NOMO-1 treated with dmso at 0.1 percent for 144 hours (cell line): ENCODE data around the gene ARID1B.

ENCODE experiments used
- DNase-seq: peaks from one replicate; lab custom pipeline; 2025; ENCODE audit not compliant: unreplicated experiment; lab: John Stamatoyannopoulos, UW

The ARID1B gene

DNA sequence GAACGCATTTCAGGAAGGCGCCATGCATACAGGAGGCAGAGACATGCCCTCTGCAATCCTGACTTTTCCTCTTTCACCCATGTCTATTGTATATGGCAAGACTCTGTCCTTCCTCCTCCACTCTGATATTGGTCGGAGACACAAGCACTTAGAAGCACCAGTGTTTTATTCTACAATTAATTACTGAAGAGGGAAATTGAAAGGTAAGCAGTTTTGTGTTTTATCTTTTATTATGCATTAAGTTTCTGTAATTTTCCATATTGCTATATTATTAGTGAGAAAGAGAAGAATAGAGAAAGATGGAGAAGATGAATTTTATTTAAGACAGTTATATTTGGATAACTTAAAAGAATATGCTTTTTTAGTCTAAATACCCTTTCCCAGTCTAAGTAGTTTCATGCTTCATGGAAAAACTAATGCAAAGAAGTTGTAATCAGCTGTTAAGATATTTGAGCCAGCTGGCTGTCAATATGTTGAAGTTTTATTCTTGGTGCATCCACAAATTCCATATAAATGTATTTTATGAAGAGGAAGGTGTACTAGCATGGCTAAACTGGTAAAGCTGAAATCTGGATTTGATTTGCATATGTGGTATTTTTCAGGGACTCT, 13.6 kb downstream of the ARID1B start:
- no peak for DNase-seq

DNA sequence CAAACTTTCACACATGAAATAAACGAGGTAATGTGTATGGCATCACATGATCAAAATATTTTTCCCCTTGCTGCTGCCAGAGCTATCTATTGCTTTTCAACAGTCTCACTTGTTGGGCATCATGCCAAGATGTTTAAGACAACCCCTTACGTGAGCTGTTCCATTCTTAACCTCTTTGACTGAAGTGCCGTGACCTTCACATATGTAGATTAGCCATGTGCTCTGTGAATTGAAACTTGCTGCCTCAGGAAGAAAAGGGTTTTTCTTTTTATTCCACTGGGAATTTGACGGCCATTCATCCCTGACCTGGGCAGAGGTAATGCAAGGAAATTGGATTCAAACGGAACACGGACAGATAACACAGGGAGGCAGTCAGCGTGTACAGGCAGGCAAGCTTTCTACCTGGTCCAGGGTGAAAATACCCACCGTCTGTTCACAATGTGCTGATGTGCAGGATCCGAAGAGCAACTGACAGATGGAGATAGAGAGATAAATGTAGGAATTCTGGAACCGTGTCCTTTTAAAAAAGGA, 14.2 kb downstream of the ARID1B start:
- DNase-seq = no peak

DNA sequence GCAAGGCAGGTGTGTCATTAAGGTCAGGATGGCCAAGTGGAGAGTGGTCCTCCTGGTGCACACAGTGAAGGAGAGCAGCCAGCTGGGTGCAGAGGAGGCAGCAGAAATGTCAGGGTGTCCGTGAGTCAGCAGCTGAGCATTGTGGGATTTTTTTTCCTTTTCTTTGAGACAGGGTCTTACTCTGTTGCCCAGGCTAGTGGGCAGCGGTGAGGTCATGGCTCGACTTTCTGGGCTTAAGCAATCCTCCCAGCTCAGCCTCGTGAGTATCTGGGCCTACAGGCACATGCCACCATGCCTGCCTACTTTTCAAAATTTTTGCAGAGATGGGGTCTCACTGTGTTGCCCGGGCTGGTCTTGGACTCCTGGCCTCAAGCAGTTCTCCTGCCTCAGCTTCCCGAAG, 16.0 kb downstream of the ARID1B start:
- no peak for DNase-seq

DNA sequence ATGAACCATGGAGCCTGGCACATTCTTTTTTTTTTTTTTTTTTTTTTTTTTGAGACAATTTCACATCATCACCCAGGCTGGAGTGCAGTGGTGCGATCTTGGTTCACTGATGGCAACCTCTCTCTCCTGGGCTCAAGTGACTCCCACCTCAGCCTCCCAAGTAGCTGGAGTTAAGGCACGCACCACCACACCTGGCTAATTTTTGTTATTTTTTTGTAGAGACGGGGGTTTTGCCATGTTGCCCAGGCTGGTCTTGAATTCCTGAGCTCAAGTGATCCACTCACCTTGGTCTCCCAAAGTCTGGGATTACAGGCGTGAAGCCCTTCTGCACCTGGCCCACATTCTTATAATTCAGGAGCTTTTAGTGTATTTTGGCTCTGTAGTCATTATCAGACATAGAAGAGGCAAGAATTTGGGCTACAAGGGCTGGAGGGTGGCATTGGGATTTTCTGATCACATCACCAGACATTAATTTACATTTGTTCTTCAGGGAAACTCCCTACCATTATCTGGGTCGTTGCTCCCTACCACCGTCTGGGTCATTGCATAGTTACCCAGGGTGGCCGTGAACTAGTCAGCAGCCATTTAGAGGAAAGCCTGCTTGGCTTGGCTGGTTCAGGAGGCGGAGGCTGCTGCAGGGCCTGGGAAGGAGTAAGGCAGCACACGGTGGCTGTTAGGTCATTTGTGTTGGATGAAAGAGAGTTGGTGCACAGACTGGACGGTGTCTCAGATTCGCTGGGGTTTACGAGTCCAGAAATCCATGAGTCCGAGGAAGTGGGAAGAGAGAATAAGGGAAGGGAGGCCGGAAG, 17.6 kb downstream of the ARID1B start:
- no peak for DNase-seq

DNA sequence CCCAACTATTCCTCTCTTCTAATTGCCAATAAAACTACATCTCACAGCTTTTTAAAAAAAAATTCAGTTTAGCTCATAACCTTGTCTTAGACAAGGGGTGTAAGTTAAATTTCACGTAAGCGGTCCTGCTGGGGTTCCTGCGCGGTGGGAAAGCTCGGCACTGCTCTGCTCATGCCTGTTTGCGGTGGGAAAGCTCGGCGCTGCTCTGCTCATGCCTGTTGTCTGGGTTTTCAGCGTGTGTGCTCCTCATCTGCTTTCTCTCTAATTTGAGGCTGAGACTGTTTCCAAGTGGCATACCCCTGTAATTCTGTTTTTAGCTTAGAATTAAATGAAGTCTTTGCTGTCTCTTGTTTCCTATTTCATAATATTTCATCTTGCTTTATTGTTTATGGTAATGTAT, 18.6 kb downstream of the ARID1B start:
- no peak for DNase-seq

DNA sequence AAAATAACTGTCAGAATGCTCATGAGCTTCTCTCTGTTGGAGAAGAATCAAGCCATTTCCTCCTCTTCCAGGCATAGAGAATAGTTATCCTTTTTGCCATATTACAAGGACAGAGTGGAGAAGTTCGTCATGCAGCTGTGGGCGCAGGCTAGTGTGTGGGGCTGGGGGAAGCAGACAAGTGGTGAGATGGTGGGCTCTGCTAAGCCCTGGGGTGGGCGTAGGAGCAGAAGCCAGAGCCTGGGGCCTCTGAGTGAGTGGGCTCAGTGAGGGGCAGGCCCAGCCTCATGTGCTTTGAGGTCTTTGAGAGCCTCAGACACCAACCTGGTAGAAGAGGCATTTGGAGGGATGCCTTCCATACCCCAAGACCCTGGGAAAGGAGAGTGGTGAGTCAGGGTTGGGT, 19.4 kb downstream of the ARID1B start:
- DNase-seq = no peak

DNA sequence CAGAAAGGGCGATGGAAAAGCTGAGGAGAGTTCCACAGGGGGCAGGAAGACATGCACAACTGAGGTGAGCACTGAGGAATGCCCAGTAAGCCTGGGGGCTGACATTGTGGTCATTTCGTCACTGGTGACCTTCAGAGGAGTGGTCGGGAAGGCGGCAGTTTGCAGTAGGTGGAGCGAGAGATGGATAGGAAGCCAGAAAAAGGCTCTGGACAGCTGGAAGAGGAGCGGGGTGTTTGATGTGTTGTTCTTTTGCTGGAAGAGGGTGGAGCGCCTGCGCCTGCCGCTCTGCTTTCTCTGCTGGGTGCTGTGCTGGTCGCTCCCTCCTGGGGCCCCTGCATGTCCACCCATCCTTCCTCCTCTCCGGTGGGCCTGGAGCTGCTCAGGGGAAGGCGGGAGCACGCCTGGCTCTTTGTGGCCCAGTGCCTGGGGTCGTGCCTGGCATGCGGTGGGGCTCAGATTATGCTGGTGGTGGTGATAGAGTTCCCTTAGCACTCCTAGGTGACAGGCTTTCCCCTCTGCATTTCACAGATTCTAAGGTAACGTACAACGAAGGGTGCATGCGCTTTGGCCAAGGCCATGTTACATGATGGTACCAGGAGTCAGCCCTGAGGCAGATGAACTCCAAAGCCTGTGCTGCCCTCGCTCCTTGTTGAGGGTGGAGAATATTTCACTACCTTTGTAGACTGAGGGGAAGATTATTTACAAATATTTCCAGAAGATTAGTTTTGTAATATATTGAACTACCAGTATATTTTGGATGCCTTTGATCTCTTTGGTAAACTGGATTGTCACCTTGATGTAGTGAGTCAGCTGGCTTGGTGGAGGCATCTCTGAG, 20.9 kb downstream of the ARID1B start:
- no peak for DNase-seq

DNA sequence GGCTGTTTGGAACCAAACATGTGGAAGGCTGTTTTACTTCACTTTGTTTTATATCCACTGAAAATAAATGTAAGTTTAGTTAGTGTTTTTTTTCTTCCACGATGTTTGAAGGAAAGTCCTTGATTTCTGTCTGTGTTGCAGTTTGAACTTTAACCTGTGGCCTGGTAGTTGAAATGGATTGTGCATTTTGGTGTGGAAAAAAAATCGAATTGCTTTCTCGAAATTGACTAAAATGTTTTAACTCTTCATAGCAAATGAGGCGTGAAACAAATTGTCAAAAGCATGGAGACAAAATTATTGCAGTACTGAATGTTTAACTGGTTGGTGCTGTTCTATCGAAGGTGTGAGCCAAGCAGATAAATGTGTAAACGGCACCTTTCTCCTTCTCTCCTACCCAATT, 24.5 kb downstream of the ARID1B start:
- DNase-seq = no peak

DNA sequence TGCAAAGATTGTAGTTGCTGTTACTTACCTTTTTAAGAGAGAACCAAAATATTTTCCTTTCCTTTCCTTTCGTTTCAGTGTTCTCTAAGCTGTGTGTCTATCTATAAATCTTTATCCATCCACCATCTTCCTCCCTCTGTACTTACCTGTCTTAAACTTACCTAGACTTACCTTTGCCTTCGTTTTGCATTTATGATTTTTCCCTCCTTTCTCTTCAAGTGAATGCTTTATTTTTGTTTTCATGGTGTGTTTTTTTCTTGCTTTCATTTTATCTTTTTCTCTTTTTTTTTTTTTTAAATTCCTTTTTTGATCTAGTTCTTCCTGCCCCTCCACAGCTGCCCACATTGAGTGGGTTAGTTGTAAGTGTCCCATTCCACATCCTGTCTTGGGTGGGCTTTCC, 26.2 kb downstream of the ARID1B start:
- no peak for DNase-seq

DNA sequence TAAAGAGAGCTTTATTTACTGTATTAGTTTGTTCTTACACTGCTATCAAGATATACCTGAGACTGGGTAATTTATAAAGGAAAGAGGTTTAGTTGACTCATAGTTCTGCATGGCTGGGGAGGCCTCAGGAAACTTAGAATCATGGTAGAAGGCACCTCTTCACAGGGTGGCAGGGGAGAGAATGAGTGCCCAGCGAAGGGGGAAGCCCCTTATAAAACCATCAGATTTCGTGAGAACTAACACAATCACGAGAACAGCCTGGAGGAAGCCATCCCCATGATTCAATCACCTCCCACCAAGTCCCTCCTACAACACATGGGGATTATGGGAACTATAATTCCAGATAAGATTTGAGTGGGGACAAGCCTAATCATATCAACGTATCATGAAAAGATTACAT, 27.2 kb downstream of the ARID1B start:
- DNase-seq = no peak

DNA sequence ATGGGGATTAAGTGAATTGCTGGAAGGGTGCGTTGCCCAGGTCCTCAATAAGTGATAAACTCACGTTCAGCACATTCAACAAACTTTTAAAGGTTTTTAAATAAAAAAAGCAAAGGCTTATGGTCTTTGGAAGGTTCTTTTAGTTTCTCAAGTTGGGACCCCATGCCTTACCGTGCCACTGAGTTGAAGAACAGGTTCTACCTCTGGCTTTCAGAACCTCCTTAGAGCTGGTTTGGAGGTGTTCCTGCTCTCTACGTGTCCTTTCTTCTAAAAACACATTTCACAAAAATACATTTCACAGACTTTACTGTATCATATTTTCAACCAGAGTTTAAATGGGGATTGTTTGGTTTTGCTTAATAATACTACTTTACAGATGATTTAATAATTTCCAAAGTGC, 29.0 kb downstream of the ARID1B start:
- DNase-seq = no peak

DNA sequence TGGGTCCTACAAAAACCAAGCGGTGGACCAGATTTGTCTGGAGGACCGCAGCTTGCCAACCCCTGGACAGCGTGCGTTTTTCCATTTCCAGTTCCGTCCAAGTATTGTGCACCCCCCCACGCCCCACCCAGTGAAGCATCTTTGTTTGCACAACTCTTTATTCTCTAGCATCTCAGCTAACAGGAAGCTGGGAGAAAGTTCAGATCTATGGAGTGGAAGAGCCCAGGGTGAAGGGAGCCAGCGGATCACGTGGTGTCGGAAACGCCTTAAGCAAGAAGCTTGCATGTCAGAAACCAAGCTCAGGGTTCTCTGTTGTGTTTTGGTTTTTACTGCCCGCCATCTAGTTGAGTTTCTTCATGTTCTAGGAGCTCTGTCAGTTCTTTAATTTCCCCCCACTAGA, 29.9 kb downstream of the ARID1B start:
- peak; percentile 7 for DNase-seq

DNA sequence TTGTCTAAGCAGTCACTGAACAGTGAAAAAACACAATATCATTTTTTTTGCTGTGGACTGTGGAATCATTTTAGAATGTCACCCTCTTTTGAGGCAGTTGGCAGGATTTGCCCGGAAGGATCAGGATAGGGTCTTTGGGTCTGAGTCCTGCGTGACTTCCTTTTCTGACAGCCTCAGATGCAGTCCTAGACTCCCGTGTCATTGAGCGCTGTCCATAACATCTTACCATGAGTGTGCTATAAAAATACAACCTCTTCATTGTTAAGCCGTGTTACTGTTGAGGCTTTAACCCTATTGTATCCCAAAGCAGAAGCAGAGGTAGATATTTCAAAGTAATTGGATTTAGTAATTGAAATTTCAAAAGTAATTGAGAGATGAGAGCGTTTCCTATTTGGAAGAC, 30.6 kb downstream of the ARID1B start:
- DNase-seq = no peak

DNA sequence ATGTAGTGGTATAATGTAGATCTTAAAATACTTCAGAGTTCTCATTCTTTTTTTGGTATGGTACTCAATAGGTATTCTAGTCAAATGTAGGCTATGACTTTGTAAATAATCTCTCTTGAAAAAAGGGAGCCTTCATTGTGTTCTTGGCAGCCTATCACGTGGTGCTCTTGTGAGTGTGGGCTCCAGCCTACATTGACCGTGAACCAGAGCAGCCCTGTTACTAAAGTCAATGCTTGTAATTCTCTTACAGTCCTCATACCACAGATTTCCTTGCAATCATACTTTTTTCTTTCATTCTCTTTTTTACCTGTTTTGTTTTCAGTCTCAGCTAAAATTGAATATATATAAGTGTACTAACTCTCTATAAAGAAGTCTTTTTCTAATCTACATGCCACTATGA, 31.1 kb downstream of the ARID1B start:
- DNase-seq = no peak

DNA sequence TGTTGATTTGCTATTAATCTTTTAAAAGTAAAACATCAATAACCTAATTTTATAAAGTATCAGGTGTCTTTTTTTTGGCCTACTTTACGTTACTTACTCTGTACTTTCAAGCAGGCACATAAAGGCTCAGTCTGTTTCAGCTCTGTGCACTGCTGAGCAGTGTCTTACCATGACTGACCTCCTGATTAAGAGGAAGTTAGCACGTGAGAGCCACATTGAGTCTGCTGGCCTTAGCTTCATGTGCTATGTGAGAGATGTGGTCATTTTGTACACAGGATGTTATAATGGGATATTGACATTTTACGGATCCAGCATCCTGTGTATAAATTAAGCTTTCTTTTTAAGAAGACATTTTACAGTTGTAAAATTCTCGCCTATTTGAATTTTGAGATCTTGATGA, 31.9 kb downstream of the ARID1B start:
- peak; percentile 0 for DNase-seq

DNA sequence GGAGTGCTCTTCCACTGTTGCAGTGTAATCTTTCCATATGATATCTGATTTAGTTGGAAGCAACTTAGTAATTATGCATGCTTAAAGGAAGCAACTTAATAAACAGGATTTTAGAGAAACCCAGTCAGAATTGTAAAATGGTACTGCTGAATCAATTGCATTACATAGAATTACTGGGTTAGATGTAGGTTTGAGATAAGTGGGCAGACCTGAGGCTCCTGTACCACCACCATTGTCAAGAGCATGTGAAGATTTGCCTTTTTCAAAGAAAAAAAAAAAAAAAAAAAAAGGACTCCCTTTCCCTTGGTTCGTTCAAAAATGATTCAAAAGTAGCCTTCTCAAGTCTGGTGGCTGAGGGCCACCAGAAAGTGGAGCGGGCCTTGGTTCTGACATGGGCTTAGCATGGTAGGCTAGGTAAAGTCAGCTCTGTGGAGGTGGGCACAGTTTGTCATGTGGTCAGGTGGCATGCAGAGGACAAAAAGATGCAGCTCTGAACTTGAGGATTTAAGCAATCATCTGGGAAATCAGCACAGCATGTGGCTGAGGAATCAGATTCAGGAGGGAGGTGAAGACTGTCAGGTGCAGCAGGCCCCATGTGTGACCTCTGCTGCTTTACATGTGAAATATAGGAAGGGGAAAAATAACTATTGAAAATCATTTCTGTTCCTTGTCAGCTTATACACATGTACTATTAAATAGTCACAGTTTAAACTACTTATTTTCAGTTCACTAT, 32.4 kb downstream of the ARID1B start:
- DNase-seq = no peak

DNA sequence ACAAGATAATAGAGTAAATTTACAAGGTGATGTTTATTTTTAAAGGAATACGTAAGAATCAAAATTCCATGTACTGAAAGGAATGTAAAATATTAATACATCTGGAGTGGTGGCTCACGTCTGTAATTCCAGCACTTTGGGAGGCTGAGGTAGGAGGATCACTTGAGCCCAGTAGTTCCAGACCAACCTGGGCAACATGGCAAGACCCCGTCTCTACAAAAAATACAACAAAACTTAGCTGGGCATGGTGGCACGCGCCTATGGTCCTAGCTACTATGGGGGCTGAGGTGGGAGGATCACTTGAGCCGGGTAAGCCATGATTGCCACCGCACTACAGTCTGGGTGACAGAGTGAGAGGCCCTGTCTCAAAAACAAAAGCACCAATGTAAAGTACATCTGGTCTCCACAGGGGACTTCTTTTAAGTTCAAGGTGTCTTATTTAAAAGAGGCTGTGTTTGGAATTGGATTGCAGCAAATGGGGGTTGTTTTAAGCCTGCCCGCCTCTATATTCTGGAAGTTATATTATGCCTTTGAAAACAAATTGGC, 36.9 kb downstream of the ARID1B start:
- DNase-seq = no peak

DNA sequence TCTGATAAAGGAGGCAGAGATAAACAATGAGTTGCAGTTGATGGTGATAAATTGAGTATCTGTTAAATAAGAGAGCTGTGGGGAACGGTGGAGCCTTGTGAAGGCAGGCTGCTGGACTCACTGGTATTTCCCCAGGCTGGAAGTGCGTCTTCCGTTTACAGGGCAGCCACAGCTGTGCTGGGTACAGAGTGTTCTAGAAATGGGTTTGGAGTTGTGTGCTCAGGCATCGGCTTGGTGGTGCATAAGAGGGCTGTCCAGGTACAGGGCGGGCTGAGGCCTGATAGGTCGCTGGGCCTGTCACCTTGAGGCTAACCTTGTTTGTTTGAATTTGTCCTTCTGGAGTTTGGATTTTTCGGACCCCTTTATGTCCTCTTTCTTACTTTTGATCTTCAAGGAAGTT, 39.3 kb downstream of the ARID1B start:
- no peak for DNase-seq

DNA sequence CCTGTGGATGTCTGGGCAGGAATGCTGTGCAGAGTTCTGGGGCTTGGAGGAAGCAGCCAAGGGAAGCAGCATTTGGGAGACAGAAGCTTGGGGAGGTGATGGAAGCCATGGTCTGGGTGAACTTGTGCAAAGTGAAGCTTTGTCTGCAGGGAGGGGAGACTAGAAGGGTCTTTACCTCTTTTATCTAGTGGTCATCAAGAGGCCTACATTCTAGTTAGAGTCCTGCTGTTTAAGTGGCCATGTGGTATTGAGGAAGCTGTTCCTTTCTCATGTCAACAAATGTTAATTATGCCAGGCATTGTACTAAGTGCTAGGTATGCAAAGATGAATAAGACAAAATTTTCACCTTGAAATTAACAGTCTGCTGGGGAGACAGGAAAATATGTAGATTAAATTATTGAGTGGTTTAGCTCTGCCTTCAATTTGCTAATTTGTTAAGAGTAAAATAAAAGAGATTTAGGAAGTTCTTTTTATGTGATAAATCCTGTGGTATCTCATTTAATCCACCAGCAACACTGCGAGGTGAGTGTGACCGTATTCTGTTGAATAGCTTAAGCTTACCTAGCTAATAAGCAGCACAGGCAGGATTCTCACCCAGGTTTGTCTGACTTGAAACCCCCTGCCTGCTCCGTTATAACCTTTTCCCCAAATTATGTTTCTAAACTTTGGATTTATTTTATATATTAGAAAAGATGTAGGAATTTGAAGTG, 43.1 kb downstream of the ARID1B start:
- DNase-seq = no peak

DNA sequence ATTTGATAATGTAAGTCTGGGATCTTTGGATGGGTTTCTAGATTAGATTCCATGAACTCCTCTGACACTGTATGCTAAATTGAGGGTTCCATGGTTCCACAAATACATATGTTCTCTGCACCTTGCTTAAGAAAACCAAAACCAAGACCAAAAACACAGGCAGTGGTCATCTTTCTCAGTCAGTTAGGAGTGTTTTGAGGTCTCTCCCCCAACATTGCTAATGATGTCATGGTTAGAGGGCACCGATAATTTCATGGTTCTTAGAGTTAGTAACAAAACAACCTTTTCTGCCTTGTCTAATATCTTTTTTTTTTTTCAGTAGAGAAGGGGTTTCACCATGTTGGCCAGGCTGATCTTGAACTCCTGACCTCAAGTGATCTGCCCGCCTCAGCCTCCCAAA, 44.5 kb downstream of the ARID1B start:
- no peak for DNase-seq
